GM19467 (cell line): ENCODE results near the gene KLHL33.
A peak's percentile ranks its signal among the peaks of the same experiment; 100 is the strongest.

Experiments
- ATAC-seq: cut with Tn5 transposase; IDR thresholded peaks from one replicate; pipeline ENCODE4 v1.9.1; 2021; ENCODE audit warnings: mild to moderate bottlenecking, moderate library complexity; ENCODE audit not compliant: unreplicated experiment

Gene KLHL33

GRCh38 chr14:20415782-20416206 lies 20.2 kb downstream of the KLHL33 start:
- ATAC-seq = no peak

GRCh38 chr14:20413744-20414082 lies 22.3 kb downstream of the KLHL33 start:
- no peak for ATAC-seq

- peak; percentile 69 for ATAC-seq
These were observed 22.9 kb downstream of the KLHL33 start, which contains the start of gene TEP1 for GRCh38 chr14:20412876-20413743. Gene TEP1 (minus strand): TSS chr14:20413501. CDS start chr14:20408439, 5,062 bp downstream.

GRCh38 chr14:20412411-20412810 lies 23.6 kb downstream of the KLHL33 start:
- peak; percentile 58 for ATAC-seq

GRCh38 chr14:20409226-20409625 lies 26.7 kb downstream of the KLHL33 start:
- ATAC-seq = no peak

- ATAC-seq = no peak
These were observed 32.4 kb downstream of the KLHL33 start for GRCh38 chr14:20403521-20403920.

GRCh38 chr14:20400965-20401593 lies 34.9 kb downstream of the KLHL33 start:
- ATAC-seq = no peak

- no peak for ATAC-seq
These were observed 35.4 kb downstream of the KLHL33 start for GRCh38 chr14:20400589-20400964.

GRCh38 chr14:20397511-20397910 lies 38.5 kb downstream of the KLHL33 start:
- no peak for ATAC-seq

- no peak for ATAC-seq
These were observed 44.5 kb downstream of the KLHL33 start for GRCh38 chr14:20391505-20391904.

- no peak for ATAC-seq
These were observed 47.8 kb downstream of the KLHL33 start for GRCh38 chr14:20388159-20388558.

GRCh38 chr14:20387576-20387975 lies 48.4 kb downstream of the KLHL33 start:
- no peak for ATAC-seq

GRCh38 chr14:20386276-20386855 lies 49.6 kb downstream of the KLHL33 start:
- no peak for ATAC-seq

- ATAC-seq = no peak
These were observed 51.1 kb downstream of the KLHL33 start for GRCh38 chr14:20384886-20385285.

- no peak for ATAC-seq
These were observed 51.6 kb downstream of the KLHL33 start for GRCh38 chr14:20384321-20384720.

- ATAC-seq = no peak
These were observed 52.3 kb downstream of the KLHL33 start for GRCh38 chr14:20383636-20384035.

- no peak for ATAC-seq
These were observed 52.9 kb downstream of the KLHL33 start for GRCh38 chr14:20383032-20383431.

- ATAC-seq = no peak
These were observed 53.4 kb downstream of the KLHL33 start for GRCh38 chr14:20382526-20382925.

GRCh38 chr14:20381341-20381740 lies 54.6 kb downstream of the KLHL33 start:
- no peak for ATAC-seq

- ATAC-seq = no peak
These were observed 55.3 kb downstream of the KLHL33 start for GRCh38 chr14:20380681-20381080.

GRCh38 chr14:20379743-20380142 lies 56.2 kb downstream of the KLHL33 start:
- no peak for ATAC-seq

- ATAC-seq = no peak
These were observed 58.8 kb downstream of the KLHL33 start for GRCh38 chr14:20377171-20377570.
